ENCODE data around the gene GNPDA1.
A peak's percentile ranks its signal among the peaks of the same experiment; 100 is the strongest.

Gene GNPDA1

DNA sequence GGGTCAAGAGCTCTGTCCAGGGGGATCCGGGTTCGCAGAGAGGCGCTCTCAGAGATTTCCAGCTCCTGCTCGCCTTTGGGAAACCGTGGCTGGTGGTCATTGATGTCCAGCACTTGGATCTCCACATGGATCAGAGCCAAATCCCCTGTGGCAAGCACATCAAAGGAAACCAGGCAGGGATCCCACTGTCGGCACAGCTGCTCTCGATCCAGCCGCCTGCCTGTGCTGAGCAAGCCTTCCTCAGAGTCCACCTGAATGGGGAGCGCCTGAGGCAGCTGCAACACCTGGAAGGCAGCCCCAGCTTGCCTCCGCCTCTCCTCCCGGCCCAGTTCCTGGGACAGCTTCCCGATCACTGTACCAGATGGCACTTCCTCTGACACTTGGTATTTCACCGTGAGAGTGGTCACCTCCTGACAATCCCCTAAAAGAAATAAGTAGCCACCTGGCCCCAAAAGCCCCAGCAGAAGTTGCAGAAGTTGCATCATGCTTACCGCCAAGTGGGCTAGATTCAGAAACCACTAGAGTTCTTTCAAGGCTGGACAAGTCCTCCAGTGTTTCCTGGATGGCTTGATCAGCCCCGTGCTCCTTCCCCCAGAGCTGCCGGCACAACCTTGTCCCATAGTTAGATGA, 55.3 kb downstream of the GNPDA1 start:
- no peak for DNase-seq (ENCODE audit: low read depth in 3 of 3)

DNA sequence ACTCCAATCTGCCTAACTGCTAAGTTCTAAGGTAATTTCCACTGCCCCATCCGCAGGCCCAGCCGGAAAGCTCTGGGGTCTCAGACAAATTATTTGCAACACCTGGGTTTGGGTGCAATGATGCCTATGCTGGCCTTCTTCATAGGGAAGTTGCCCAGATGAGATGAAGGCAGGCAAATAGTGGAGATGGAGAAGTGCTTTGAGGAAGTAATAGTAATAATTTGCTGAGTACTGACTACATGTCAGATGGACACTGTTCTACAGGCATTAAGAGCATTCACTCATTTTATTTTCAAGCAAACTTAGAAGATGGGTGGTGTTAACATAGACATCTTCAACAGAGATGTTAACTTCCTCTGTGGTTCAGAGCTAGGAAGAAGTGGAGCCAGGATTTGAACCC, 58.6 kb downstream of the GNPDA1 start:
- DNase-seq (ENCODE audit: low read depth in 3 of 3) = no peak

DNA sequence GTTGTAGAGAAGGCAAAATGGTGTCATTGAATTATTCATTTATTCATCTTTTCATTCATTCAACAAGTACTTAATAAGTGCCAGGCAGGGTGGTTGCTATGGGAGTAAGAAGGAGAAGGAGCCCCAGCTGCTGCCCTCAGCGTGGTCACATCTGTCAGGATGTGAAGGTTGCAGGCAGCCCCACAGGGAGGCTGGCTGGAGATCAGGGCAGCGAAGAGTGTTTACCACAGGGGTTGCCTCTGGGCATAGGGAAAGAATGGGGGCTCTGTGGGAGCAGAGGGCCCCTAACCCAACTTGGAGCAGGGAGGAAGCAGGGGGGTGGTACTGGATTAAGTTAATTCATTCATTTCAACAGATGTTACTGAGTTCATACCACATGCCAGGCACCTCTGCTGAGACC, 60.8 kb downstream of the GNPDA1 start:
- DNase-seq (ENCODE audit: low read depth in 3 of 3) = no peak

DNA sequence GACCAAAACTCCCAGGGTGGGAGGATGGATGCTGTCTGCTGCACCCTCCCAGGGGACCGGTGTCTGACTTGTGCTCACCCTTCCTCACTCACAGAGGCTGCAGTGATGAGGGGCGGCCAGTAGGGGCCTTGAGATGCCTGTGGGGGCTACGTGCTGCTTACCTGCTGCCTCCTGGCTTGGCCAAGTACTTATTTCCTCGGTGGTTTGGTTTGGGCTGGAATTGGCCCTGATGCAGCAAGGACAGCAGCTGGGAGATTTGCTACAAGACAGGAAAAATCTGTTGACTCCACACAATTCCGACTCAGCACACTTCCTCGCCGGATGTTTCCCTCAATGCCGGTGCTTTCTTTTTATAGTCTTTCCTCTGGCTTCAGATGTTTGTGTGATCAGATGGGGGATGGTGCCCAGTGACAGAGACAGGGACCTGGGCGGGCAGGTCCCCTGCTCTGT, 61.5 kb downstream of the GNPDA1 start:
- peak in 1 of 3 experiments; percentile 26 for DNase-seq (ENCODE audit: low read depth in 3 of 3)

Measured in stimulated activated CD4-positive, alpha-beta T cell treated with anti-CD3 and anti-CD28 coated beads, TNF-alpha, amount 100 ng/mL, for 24 hours (primary cell).